HEK293T (cell line): ENCODE results near the gene KIT.

ENCODE experiments used
- ARNT ChIP-seq: fragments of 450-650 bp; IDR thresholded peaks from 2 replicates; pipeline ENCODE4 v1.6.1; 2017; ENCODE audit warnings: mild to moderate bottlenecking
- BHLHE40 ChIP-seq: fragments of 450-650 bp; IDR thresholded peaks from 2 replicates; pipeline ENCODE4 v1.6.1; 2016; ENCODE audit warnings: mild to moderate bottlenecking, moderate library complexity, borderline replicate concordance
- FOXK2 ChIP-seq: fragments of 450-650 bp; IDR thresholded peaks from 2 replicates; pipeline ENCODE4 v1.6.1; 2016; ENCODE audit warnings: mild to moderate bottlenecking
- FOXM1 ChIP-seq: fragments of 450-650 bp; IDR thresholded peaks from 2 replicates; pipeline ENCODE4 v1.6.1; 2017; ENCODE audit warnings: mild to moderate bottlenecking, borderline replicate concordance
- NFRKB ChIP-seq: fragments of 450-650 bp; IDR thresholded peaks from 2 replicates; pipeline ENCODE4 v1.6.1; 2016; ENCODE audit warnings: mild to moderate bottlenecking, moderate library complexity
- TARDBP ChIP-seq: fragments of 450-650 bp; IDR thresholded peaks from 2 replicates; pipeline ENCODE4 v1.6.1; 2016
- ZNF384 ChIP-seq: fragments of 450-650 bp; IDR thresholded peaks from 2 replicates; pipeline ENCODE4 v1.6.1; 2016

GRCh38 chr4:54709400-54709799, 51.6 kb downstream of the KIT start:
- TF ChIP-seq NFRKB = no peak
- TF ChIP-seq FOXK2 = no peak
- no peak for TF ChIP-seq ZNF384
- no peak for TF ChIP-seq FOXM1
- TF ChIP-seq ARNT = no peak
- no peak for TF ChIP-seq BHLHE40
- no peak for TF ChIP-seq TARDBP
